Testis (tissue), 3 donors: ENCODE results near the gene TMEM129. TPM values are rescaled to one million over a fixed set of nuclear protein-coding genes. Genes with fewer than 3 reads are reported as not detected.

Experiments used
- DNase-seq: peaks from one replicate; pipeline ENCODE4 v3.0.0-alpha.2; 2019
- H3K27ac ChIP-seq, 2 donors: fragments of 200-600 bp; sonication (generic); one replicate each; pipeline ENCODE4 v1.5.1; 2019
- H3K27me3 ChIP-seq: fragments of 200-600 bp; sonication (generic); one replicate; pipeline ENCODE4 v1.5.1; 2019
- H3K36me3 ChIP-seq: fragments of 200-600 bp; sonication (generic); one replicate; pipeline ENCODE4 v1.5.1; 2017; ENCODE audit warnings: low read depth; ENCODE audit errors: missing control alignments
- H3K4me1 ChIP-seq: fragments of 200-600 bp; sonication (generic); one replicate; pipeline ENCODE4 v1.5.1; 2019
- H3K4me3 ChIP-seq, 2 donors: fragments of 200-600 bp; sonication (generic); one replicate each; pipeline ENCODE4 v1.5.1; 2017 to 2019
- H3K9me3 ChIP-seq: fragments of 200-600 bp; sonication (generic); one replicate; pipeline ENCODE4 v1.5.1; 2017
- POLR2A ChIP-seq: fragments of 450-650 bp; IDR thresholded peaks from one replicate; pipeline ENCODE4 v1.6.1; 2017; ENCODE audit warnings: antibody characterized with exemption, mild to moderate bottlenecking, moderate library complexity
- WGBS, 2 donors: methylation state at CpG; one replicate each; pipeline ENCODE4 v1.1.5; 2018; 5-methylcytosine and 5-hydroxymethylcytosine counted together
- intact Hi-C: fragments of 100-400 bp; cut with DNase I; formaldehyde crosslinking; loops from one replicate; pipeline ENCODE4 v1.15.1; 2023; ENCODE audit warnings: low total_unique reads
- polyA plus RNA-seq: library from polyadenylated mRNA; stranded (reverse); fragments of 350-450 nt; fragmentation: Illumina TruSeq; extraction: RNeasy Lipid Tissue Mini Kit (QIAGEN cat#74804); gene quantifications from one replicate; pipeline ENCODE4 v1.2.3, GENCODE V29; 2014; ENCODE audit warnings: low read depth, low replicate concordance; ENCODE audit not compliant: insufficient read depth
- total RNA-seq, 2 donors: library from RNA; depleted of rRNA; stranded (reverse); fragments of >200 nt; gene quantifications; one replicate each; pipeline ENCODE4 v1.2.3, GENCODE V29; 2016
- TF ChIP-seq, protein P1 (sequence below), 3 experiments: fragments of 450-650 bp in 2 of 3; fragments of 200-600 bp in 1 of 3; sonication (generic) in 1 of 3; IDR thresholded peaks; one replicate each; pipeline ENCODE4 v1.5.1; 2016 to 2019; ENCODE audit warnings: antibody characterized with exemption in 3 of 3, mild to moderate bottlenecking in 2 of 3, moderate library complexity in 1 of 3

The TMEM129 gene
- total and polyA plus RNA-seq, 3 donors from 2014 or later, result 34.0 to 76.4 (median 76.1) TPM

DNA sequence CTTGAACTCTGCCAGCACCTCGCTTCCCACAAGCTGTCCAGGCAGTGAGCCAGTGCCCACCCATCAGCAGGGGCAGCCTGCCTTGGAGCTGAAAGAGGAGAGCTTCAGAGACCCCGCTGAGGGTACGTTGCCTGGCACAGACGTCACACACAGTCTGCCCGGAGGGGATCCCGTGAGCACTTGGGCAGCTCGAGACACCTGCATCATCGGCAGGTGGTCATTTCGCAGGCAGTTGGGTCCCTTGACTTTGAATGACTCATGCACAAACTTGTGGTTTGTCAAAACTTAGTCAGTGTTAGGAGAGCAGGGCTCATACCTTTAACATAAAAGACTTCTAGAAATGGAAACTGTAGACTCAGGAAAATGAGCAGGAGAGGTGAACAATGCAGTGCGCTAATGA lies 10.1 kb upstream of the TMEM129 start:
- no peaks in the 10 kb centered on the region for H3K27me3 ChIP-seq
- 95 to 99% methylated on average over 4 to 10 of the region's 10 CpGs for WGBS, 2 donors
- no peak for TF ChIP-seq POLR2A
- TF ChIP-seq, protein P1, sequence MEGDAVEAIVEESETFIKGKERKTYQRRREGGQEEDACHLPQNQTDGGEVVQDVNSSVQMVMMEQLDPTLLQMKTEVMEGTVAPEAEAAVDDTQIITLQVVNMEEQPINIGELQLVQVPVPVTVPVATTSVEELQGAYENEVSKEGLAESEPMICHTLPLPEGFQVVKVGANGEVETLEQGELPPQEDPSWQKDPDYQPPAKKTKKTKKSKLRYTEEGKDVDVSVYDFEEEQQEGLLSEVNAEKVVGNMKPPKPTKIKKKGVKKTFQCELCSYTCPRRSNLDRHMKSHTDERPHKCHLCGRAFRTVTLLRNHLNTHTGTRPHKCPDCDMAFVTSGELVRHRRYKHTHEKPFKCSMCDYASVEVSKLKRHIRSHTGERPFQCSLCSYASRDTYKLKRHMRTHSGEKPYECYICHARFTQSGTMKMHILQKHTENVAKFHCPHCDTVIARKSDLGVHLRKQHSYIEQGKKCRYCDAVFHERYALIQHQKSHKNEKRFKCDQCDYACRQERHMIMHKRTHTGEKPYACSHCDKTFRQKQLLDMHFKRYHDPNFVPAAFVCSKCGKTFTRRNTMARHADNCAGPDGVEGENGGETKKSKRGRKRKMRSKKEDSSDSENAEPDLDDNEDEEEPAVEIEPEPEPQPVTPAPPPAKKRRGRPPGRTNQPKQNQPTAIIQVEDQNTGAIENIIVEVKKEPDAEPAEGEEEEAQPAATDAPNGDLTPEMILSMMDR (IDR thresholded peaks at IDR 0.05), result no peak
- no peak overlapping the region for H3K27ac ChIP-seq
- H3K36me3 ChIP-seq, result no peaks in the 10 kb centered on the region
- H3K4me1 ChIP-seq, result no peaks in the 10 kb centered on the region
- H3K9me3 ChIP-seq, result no peaks in the 10 kb centered on the region
- intact Hi-C loops, result no loop called here
- no peak for DNase-seq
- H3K4me3 ChIP-seq, result no peak overlapping the region

DNA sequence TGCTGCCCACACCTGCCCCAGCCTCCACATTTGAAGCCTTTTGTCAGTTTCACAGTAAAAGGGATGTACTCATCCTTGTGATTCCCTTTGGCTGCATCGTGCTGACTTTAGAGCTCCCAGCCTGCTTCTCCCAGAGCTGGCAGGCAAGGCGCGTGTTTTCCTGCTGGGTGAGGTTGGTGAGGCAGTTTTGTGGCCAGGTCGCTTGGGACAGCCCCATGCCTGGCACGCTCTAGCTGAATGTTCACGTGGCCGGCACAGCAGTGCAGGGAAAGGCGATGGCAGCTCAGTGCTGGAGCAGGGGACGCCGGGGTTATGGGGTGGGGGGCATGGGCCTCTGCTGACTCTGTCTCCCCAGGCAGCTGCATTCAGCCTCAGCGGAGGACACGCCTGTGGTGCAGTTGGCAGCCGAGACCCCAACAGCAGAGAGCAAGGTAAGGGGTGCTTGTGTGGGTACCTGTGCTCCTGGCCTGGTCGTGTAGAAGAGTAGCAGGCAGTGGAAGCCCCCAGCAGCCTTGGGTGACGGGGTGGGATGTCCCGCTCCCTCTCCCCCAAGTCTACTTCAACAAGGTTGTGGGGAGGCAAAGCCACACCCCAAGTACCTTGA lies 9.5 kb upstream of the TMEM129 start:
- Histone ChIP-seq H3K4me1 (no peaks in the 10 kb centered on the region), H3K9me3 (no peaks in the 10 kb centered on the region), H3K27me3 (no peaks in the 10 kb centered on the region), H3K4me3 (no peak overlapping the region), H3K36me3 (no peaks in the 10 kb centered on the region), H3K27ac (no peak overlapping the region)
- intact Hi-C loops, result no loop called here
- DNase-seq, result no peak
- TF ChIP-seq POLR2A, result no peak
- TF ChIP-seq, protein P1 (IDR thresholded peaks at IDR 0.05), result no peak
- 93 to 96% methylated on average over 6 to 16 of the region's 16 CpGs for WGBS, 2 donors

DNA sequence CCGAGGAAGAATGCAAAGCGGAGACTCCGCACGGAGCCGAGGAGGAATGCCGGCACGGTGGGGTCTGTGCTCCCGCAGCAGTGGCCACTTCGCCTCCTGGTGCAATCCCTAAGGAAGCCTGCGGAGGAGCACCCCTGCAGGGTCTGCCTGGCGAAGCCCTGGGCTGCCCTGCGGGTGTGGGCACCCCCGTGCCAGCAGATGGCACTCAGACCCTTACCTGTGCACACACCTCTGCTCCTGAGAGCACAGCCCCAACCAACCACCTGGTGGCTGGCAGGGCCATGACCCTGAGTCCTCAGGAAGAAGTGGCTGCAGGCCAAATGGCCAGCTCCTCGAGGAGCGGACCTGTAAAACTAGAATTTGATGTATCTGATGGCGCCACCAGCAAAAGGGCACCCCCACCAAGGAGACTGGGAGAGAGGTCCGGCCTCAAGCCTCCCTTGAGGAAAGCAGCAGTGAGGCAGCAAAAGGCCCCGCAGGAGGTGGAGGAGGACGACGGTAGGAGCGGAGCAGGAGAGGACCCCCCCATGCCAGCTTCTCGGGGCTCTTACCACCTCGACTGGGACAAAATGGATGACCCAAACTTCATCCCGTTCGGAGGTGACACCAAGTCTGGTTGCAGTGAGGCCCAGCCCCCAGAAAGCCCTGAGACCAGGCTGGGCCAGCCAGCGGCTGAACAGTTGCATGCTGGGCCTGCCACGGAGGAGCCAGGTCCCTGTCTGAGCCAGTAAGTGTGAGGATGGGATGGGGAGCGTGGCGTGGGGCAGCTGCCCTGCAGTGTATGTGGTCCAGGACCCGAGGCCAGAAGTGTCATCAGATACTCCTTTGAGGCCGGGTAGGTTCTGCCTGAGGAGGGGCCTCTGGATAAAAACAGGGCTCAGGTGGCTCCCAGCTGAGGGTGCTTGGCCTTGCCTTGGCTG lies 7.2 kb upstream of the TMEM129 start:
- DNase-seq, result no peak

DNA sequence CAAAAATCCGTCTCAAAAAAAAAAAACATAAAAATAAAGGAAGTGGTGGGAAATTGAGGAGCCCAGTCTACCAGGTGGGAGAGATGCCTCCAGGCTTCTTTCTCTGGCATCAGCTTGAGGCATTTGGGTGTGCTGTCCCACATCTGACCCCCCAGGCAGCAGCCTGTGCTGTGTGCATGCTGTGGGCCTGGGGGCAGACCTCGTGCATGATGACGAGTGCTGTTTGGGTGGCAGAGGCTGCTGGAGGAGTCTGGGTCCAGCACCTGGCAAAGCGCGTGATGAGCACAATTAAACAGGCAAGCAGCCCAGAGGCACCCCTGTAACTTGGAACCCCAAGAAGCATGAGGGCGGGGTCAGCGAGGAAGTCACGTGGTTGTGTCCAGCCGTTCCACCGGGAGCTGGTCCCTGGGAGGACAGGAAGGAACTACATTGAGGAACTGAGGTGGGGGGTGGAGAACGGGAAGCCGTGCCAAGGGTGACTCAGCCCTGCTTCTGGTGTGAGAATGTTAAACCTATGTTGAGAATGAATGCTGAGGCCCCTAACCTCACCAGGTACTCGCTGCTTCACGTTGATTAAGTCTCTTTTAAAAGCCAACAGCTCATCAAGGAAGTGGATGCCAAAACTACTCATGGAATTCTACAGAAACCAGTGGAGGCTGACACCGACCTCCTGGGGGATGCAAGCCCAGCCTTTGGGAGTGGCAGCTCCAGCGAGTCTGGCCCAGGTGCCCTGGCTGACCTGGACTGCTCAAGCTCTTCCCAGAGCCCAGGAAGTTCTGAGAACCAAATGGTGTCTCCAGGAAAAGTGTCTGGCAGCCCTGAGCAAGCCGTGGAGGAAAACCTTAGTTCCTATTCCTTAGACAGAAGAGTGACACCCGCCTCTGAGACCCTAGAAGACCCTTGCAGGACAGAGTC lies 6.3 kb upstream of the TMEM129 start:
- no peaks in the 10 kb centered on the region for H3K9me3 ChIP-seq
- intact Hi-C loops, result loop anchor here (5.0 kb wide), 1 partner anchor 35 kb away; no protein-coding TSS in a partner anchor
- H3K27ac ChIP-seq, result no peak overlapping the region
- no peak for DNase-seq
- H3K36me3 ChIP-seq, result no peaks in the 10 kb centered on the region
- WGBS, 2 donors, result 66 to 81% methylated on average over 18 of the region's 18 CpGs
- peaks cover 8% of the 10 kb centered on the region for H3K4me1 ChIP-seq
- H3K4me3 ChIP-seq, result no peak overlapping the region
- no peak for TF ChIP-seq POLR2A
- TF ChIP-seq, protein P1 (IDR thresholded peaks at IDR 0.05), result no peak
- no peaks in the 10 kb centered on the region for H3K27me3 ChIP-seq

More for the DNA sequence above, 7.2 kb upstream of the TMEM129 start:
- no peaks in the 10 kb centered on the region for H3K4me1 ChIP-seq
- no peaks in the 10 kb centered on the region for H3K36me3 ChIP-seq
- TF ChIP-seq POLR2A, result no peak
- no peak overlapping the region for H3K4me3 ChIP-seq
- 87 to 91% methylated on average over 21 to 31 of the region's 31 CpGs for WGBS, 2 donors
- H3K27ac ChIP-seq, result no peak overlapping the region
- H3K9me3 ChIP-seq, result no peaks in the 10 kb centered on the region
- intact Hi-C loops, result loop anchor here (5.0 kb wide), 1 partner anchor 36 kb away; no protein-coding TSS in a partner anchor
- H3K27me3 ChIP-seq, result no peaks in the 10 kb centered on the region
